KMS-11 (cell line): ENCODE results near the gene GUCD1.
A peak's percentile ranks its signal among the peaks of the same experiment; 100 is the strongest.

Source experiments
- H2AFZ ChIP-seq: fragments of 200-600 bp; sonication (generic); 2 replicates; pipeline ENCODE4 v1.6.1; 2016; ENCODE audit warnings: antibody characterized with exemption, mixed run types, low read depth
- H3K27ac ChIP-seq: fragments of 200-600 bp; sonication (generic); 2 replicates; pipeline ENCODE4 v1.6.1; 2016; ENCODE audit warnings: mild to moderate bottlenecking, mixed run types
- H3K27me3 ChIP-seq: fragments of 200-600 bp; sonication (generic); 2 replicates; pipeline ENCODE4 v1.6.1; 2017; ENCODE audit warnings: mild to moderate bottlenecking, low read depth, mixed run types, moderate library complexity; ENCODE audit not compliant: insufficient read depth
- H3K36me3 ChIP-seq: fragments of 200-600 bp; sonication (generic); 2 replicates; pipeline ENCODE4 v1.6.1; 2017; ENCODE audit warnings: mild to moderate bottlenecking, mixed run types; ENCODE audit not compliant: insufficient read depth
- H3K4me1 ChIP-seq: fragments of 200-600 bp; sonication (generic); 2 replicates; pipeline ENCODE4 v1.6.1; 2016; ENCODE audit warnings: mild to moderate bottlenecking, low read depth, mixed run types; ENCODE audit not compliant: poor library complexity, severe bottlenecking
- H3K4me2 ChIP-seq: fragments of 200-600 bp; sonication (generic); 2 replicates; pipeline ENCODE4 v1.7.0; 2016; ENCODE audit warnings: mild to moderate bottlenecking, mixed run types
- H3K4me3 ChIP-seq: fragments of 200-600 bp; sonication (generic); IDR thresholded peaks from 2 replicates; pipeline ENCODE4 v1.6.1; 2017; ENCODE audit warnings: low read depth, low read length, mixed read lengths; ENCODE audit not compliant: insufficient read depth
- H3K79me2 ChIP-seq: fragments of 200-600 bp; sonication (generic); 2 replicates; pipeline ENCODE4 v1.6.1; 2016; ENCODE audit warnings: low read depth, mixed run types; ENCODE audit not compliant: insufficient read depth
- H3K9ac ChIP-seq: fragments of 200-600 bp; sonication (generic); 2 replicates; pipeline ENCODE4 v1.6.1; 2016; ENCODE audit warnings: mild to moderate bottlenecking, mixed run types
- H4K20me1 ChIP-seq: fragments of 200-600 bp; sonication (generic); 2 replicates; pipeline ENCODE4 v1.6.1; 2016; ENCODE audit warnings: mild to moderate bottlenecking, mixed run types; ENCODE audit not compliant: insufficient read depth
- TF ChIP-seq, protein P1 (sequence below): fragments of 200-600 bp; sonication (generic); conservative IDR thresholded peaks from 2 replicates; pipeline ENCODE4 v1.6.1; 2017; ENCODE audit warnings: low read depth, mild to moderate bottlenecking, antibody characterized with exemption, low read length, moderate library complexity, mixed read lengths

The GUCD1 gene

DNA sequence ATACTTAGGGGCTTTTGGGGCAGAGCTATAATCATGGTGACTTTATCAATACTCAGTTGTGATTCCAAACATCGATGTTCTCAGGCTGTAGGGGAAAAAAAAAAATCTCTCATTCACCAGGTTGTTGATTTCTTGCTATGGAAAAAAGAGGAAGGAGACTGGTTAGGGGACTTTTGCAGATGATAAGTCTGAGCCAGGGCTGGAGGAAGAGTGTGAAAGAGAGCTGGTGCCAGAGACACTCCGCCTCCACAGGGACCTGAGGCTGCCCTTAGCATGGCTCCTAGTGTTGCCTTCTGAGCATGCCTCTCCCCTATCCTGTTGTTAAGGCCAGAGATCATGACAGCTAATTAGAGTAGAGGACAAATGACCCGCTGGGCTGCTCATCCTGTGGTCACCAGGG is 42.9 kb downstream of the GUCD1 start:
- peaks cover 29% of the 10 kb centered on the region for H3K4me1 ChIP-seq
- no peak overlapping the region for H3K4me2 ChIP-seq
- H3K9ac ChIP-seq = no peak overlapping the region

DNA sequence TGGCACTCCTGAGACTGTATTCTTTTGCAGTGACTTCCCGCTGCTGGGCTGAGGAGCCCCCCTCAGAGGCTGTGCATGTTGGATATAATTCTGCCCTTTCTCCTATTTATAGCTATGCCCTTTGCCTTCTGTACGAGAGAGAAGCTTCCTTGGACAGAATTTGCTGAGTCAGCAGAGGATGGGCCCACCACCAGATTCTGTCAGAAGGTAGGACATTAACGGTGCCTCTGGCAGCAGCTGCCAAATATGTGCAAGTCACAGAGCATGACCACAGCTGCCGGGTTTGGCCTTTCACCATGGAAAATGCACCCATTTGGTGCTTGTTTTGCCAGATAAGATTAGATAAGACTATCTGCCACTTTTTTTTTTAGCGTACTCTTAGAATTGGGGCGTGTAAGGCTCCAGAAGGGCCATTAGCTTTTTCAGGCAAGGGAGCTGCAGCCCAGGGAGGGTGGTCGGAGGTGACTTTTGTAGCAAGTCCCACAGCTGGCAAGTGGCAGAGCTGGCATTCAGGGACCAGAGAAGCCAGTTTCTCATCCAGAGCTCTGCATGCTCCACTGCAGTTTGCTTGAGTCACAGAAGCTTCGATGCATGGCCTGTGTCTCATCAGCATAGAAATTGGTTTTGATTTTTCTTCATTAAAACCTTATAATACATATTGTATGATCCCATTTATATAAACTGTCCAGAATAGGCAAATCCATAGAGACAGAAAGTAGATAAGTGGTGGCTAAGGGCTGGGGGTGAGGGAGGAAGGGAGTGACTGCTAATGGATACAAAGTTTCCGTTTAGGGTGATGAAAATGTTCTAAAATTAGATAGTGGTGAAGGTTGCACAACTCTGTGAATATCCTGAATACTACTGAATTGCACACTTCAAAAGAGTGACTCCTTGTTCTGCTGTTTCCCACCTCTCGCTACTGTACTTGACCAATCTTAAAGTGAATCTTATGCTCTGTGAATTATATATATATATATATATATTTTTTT is 44.0 kb downstream of the GUCD1 start:
- peak overlapping the region; percentile 11; the same call in 1 of the 2 replicates for H3K4me2 ChIP-seq
- H3K36me3 ChIP-seq = no peaks in the 10 kb centered on the region
- H3K79me2 ChIP-seq = no peaks in the 10 kb centered on the region
- no peaks in the 10 kb centered on the region for H4K20me1 ChIP-seq
- no peak overlapping the region for H3K27ac ChIP-seq
- no peak overlapping the region for H3K4me3 ChIP-seq
- no peak overlapping the region for H3K9ac ChIP-seq
- peaks cover 24% of the 10 kb centered on the region for H3K4me1 ChIP-seq
- H3K27me3 ChIP-seq = no peaks in the 10 kb centered on the region
- TF ChIP-seq, protein P1, sequence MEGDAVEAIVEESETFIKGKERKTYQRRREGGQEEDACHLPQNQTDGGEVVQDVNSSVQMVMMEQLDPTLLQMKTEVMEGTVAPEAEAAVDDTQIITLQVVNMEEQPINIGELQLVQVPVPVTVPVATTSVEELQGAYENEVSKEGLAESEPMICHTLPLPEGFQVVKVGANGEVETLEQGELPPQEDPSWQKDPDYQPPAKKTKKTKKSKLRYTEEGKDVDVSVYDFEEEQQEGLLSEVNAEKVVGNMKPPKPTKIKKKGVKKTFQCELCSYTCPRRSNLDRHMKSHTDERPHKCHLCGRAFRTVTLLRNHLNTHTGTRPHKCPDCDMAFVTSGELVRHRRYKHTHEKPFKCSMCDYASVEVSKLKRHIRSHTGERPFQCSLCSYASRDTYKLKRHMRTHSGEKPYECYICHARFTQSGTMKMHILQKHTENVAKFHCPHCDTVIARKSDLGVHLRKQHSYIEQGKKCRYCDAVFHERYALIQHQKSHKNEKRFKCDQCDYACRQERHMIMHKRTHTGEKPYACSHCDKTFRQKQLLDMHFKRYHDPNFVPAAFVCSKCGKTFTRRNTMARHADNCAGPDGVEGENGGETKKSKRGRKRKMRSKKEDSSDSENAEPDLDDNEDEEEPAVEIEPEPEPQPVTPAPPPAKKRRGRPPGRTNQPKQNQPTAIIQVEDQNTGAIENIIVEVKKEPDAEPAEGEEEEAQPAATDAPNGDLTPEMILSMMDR = no peak
- H2AFZ ChIP-seq = no peak overlapping the region

More for the DNA sequence above, 42.9 kb downstream of the GUCD1 start:
- TF ChIP-seq, protein P1 = no peak
- Histone ChIP-seq H4K20me1 (no peaks in the 10 kb centered on the region), H3K4me3 (no peak overlapping the region), H3K27ac (no peak overlapping the region), H3K27me3 (no peaks in the 10 kb centered on the region), H2AFZ (no peak overlapping the region), H3K36me3 (no peaks in the 10 kb centered on the region), H3K79me2 (no peaks in the 10 kb centered on the region)

DNA sequence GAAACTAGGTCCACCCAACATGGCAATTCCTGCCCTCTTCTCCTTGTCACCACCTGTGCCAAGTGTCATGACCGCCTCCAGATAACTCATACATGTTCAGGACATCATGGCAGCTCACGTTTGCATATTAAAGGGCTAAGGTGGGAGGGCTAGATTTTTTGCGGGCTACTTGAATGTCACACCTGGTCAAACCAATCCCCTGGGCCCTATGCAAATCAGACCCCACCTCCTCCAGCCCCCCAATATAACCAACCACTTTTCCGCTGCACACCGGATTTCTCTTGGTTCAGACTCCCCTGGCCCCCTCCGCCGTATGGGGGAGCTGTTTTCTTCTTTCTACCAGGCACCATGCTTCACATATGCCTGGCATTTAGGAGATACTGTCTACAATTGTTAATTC is 47.2 kb downstream of the GUCD1 start:
- Histone ChIP-seq H3K36me3 (no peaks in the 10 kb centered on the region), H2AFZ (no peak overlapping the region), H3K4me1 (peaks cover 32% of the 10 kb centered on the region), H3K4me3 (no peak overlapping the region), H3K27me3 (no peaks in the 10 kb centered on the region), H3K4me2 (no peak overlapping the region), H4K20me1 (no peaks in the 10 kb centered on the region), H3K9ac (no peak overlapping the region), H3K27ac (no peak overlapping the region), H3K79me2 (no peaks in the 10 kb centered on the region)
- TF ChIP-seq, protein P1 = no peak

DNA sequence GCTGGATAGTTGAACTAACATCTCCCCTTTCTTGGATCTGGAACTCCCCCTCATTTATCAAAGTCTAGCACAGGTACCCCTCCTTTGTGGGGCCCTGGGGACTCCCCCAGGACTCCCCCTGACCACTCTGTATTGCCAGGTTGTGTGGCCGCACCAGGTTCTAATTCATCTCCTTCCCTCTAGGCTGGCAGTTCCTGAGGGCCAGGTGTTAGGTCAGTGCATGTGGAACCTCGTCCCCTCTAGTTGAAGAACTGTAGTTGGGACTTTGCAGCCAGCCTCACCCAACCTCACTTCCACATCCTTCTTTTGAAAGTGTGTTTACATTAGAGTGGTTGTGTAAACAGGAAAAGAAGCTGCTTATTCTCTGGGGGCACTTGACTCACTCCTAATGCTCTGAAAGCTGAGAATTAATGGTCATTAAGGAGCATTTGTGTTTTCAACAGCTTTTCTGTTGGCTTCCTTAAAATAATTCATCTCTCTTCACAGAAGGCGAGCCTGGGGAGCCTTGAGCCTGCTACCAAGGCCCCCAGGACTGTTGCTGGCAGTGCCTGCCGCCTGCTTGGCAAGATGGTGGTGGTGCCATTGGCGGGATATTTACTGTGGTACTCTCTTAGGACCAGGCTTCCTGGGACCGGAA is 48.0 kb downstream of the GUCD1 start:
- Histone ChIP-seq H4K20me1 (no peaks in the 10 kb centered on the region), H3K4me1 (peaks cover 29% of the 10 kb centered on the region), H3K79me2 (no peaks in the 10 kb centered on the region), H2AFZ (no peak overlapping the region), H3K4me2 (no peak overlapping the region), H3K27me3 (no peaks in the 10 kb centered on the region), H3K9ac (no peak overlapping the region), H3K36me3 (no peaks in the 10 kb centered on the region), H3K27ac (no peak overlapping the region), H3K4me3 (no peak overlapping the region)
- TF ChIP-seq, protein P1 = no peak
